ENCODE measurements around the gene TMPRSS12. TPM values are rescaled to one million over a fixed set of nuclear protein-coding genes. Genes with fewer than 3 reads are reported as not detected.
A peak's percentile ranks its signal among the peaks of the same experiment; 100 is the strongest.

The TMPRSS12 gene
- total and polyA plus RNA-seq, 2 of the 13 experiments (the other 11 are each of a cell fraction or from before 2014, with no cell fraction given), result not detected

- TF ChIP-seq KLF6 (CRISPR knock-in tag; IDR thresholded peaks at IDR 0.05) (no peak), GTF3A (CRISPR knock-in tag; conservative IDR thresholded peaks at IDR 0.05) (no peak), KAT8 (CRISPR knock-in tag; IDR thresholded peaks at IDR 0.05) (0 out of 2 replicates have a peak, but pooled peaks have one; percentile 13), TEAD3 (CRISPR knock-in tag; optimal IDR thresholded peaks at IDR 0.05; ENCODE audit: borderline replicate concordance) (no peak), POLR2G (IDR thresholded peaks at IDR 0.05; ENCODE audit: low read depth, low read length) (peak; percentile 69), NFYC (CRISPR knock-in tag; IDR thresholded peaks at IDR 0.05) (peak; percentile 49), PRDM15 (CRISPR knock-in tag; IDR thresholded peaks at IDR 0.05) (0 out of 2 replicates have a peak, but pooled peaks have one; percentile 8), ZNF800 (CRISPR knock-in tag; IDR thresholded peaks at IDR 0.05) (0 out of 2 replicates have a peak, but pooled peaks have one; percentile 14), ZNF33B (CRISPR knock-in tag; IDR thresholded peaks at IDR 0.05) (0 out of 2 replicates have a peak, but pooled peaks have one; percentile 66), ATAD3A (CRISPR knock-in tag; IDR thresholded peaks at IDR 0.05) (no peak), HBP1 (CRISPR knock-in tag; IDR thresholded peaks at IDR 0.05; ENCODE audit: low read depth) (0 out of 2 replicates have a peak, but pooled peaks have one; percentile 18), THAP11 (CRISPR knock-in tag; IDR thresholded peaks at IDR 0.05) (peak; percentile 3; the same call in 1 of the 2 replicates), ZSCAN25 (CRISPR knock-in tag; IDR thresholded peaks at IDR 0.05) (peak; percentile 54; the same call in 1 of the 2 replicates), CBX2 (IDR thresholded peaks at IDR 0.05; ENCODE audit: low read depth, low read length) (no peak), CBX2 (CRISPR knock-in tag; IDR thresholded peaks at IDR 0.05; ENCODE audit: low read depth) (no peak), ZNF121 (CRISPR knock-in tag; IDR thresholded peaks at IDR 0.05) (no peak), SALL1 (CRISPR knock-in tag; IDR thresholded peaks at IDR 0.05) (no peak), MTA3 (CRISPR knock-in tag; IDR thresholded peaks at IDR 0.05) (no peak), SP5 (CRISPR knock-in tag; IDR thresholded peaks at IDR 0.05; ENCODE audit: borderline replicate concordance, low read depth) (peak; percentile 17; the same call in 1 of the 2 replicates), IRF2 (CRISPR knock-in tag; IDR thresholded peaks at IDR 0.05) (0 out of 2 replicates have a peak, but pooled peaks have one; percentile 27), GLMP (CRISPR knock-in tag; IDR thresholded peaks at IDR 0.05; ENCODE audit: borderline replicate concordance) (no peak)
Measured at GRCh38 chr12:50924439-50925341, 82.0 kb downstream of the TMPRSS12 start (continued).
